ENCODE measurements around the gene TRAPPC2L. TPM values are rescaled to one million over a fixed set of nuclear protein-coding genes. Genes with fewer than 3 reads are reported as not detected.

The TRAPPC2L gene
- total RNA-seq, 4 donors from 2014 or later = 30.9 to 49.4 (median 35.4) TPM

- no peak for TF ChIP-seq CTCF (IDR thresholded peaks at IDR 0.05; ENCODE audit: low read depth)
These were observed 21.1 kb upstream of the TRAPPC2L start for GRCh38 chr16:88835818-88836217.

DNA sequence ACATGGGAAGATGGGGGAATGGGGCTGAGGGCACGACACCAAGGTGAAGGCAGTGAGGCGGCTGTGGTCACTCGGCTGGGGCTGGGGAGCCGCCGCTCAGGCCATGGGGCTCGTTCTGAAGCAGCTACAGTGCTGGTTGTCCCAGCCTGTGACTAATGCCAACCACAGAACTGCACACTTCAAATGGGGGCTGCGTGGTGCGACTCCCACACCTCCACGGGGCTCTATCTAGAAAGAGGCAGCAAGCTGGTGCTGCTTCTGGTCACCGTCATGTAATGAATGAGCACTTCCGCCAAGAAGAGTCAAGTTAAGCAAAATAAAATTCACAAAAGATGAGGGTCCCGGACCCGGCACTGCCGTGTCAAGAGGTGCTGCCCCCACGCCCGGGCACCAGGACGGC is 20.1 kb upstream of the TRAPPC2L start:
- TF ChIP-seq CTCF (IDR thresholded peaks at IDR 0.05; ENCODE audit: low read depth) = no peak

GRCh38 chr16:88837806-88838205 is 19.1 kb upstream of the TRAPPC2L start:
- TF ChIP-seq CTCF (IDR thresholded peaks at IDR 0.05; ENCODE audit: low read depth) = no peak

DNA sequence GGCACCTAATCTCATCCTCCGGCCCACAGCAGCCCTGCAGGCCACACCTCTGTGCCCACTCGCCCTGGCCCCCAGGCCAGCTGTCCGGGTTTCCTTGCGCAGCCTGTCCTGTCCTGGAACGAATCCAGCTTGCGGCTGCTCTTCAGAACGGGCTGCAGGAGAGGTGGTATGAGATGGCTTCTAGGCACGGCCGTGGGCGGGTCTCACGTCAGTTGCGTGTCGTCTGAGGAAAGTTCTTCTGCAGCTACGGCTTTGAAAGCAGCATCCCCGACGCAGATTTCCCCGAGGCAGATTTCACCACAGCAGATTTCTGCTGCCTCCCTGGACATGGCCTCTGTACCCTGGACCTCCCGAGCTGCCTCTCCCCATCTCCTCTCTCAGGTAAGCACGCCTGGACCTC is 18.4 kb upstream of the TRAPPC2L start:
- TF ChIP-seq CTCF (IDR thresholded peaks at IDR 0.05; ENCODE audit: low read depth) = no peak

DNA sequence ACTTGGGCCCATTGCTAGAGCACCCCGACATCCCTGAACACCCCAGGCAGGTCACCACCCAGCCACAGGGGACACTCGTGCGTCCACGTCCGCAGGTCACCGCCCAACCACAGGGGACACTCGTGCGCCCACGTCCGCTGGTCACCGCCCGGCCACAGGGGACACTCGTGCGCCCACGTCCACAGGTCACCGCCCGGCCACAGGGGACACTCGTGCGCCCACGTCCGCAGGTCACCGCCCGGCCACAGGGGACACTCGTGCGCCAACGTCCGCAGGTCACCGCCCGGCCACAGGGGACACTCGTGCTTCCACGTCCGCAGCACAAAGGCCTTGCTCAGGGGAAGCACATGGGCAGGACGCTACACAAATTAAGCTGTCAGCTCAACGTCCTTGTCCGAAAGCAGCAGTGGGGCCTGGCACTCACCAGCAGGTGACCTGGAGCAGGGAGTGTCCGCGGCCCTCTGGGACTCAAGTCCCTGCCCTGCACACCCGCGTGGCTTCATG is 17.8 kb upstream of the TRAPPC2L start:
- no peak for TF ChIP-seq CTCF (IDR thresholded peaks at IDR 0.05; ENCODE audit: low read depth)

- TF ChIP-seq CTCF (IDR thresholded peaks at IDR 0.05; ENCODE audit: low read depth) = no peak
These were observed 17.0 kb upstream of the TRAPPC2L start for GRCh38 chr16:88839745-88840599.

DNA sequence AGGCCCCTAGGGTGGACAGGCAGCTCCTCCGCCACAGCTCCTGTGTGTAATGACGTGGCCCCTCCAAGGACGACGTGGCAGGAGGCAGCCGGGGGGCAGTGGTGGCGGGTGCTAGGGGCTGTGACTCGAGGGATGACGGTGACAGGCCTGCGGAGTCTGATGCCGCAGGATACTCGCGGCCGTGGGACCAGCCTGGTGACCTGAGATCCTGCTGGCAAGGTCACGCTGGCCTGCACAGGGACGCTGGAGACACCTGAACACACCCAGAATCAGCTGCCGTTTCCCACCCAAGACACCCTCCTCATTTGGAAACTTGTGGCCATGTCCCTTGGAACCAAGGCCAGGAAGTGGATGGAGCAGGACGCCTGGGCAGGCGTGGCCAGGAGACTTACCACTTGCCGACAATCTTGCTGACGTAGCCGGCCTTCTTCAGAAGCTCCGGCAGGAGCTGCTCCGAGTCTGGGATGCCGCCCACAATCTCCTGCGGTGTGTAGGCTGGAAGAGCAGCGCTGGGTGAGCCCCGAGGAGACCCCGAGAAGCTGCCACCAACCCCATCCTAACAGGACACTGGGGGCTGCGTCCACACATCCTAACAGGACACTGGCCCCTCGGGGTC is 16.2 kb upstream of the TRAPPC2L start:
- TF ChIP-seq CTCF (IDR thresholded peaks at IDR 0.05; ENCODE audit: low read depth) = no peak

Data from subcutaneous adipose tissue (tissue), 4 donors.